ENCODE measurements around the gene CRBN. TPM values are rescaled to one million over a fixed set of nuclear protein-coding genes. Genes with fewer than 3 reads are reported as not detected.

The CRBN gene
- total RNA-seq, 1 experiment from 2014 or later = 42.1 TPM

- H3K36me3 Mint-ChIP-seq (ENCODE audit: insufficient read depth, unreplicated experiment) = peaks cover 90% of the 10 kb centered on the region
- Histone ChIP-seq H3K36me3 (ENCODE audit: control insufficient read depth, insufficient read depth, low read length) (peaks cover 1% of the 10 kb centered on the region), H3K27me3 (replicated peaks; ENCODE audit: control insufficient read depth, insufficient read depth, low read length) (no peaks in the 10 kb centered on the region), H3K4me1 (no peaks in the 10 kb centered on the region), H3K4me3 (ENCODE audit: low read depth, low read length) (no peak overlapping the region), H3K9me3 (no peaks in the 10 kb centered on the region)
- no peak for TF ChIP-seq CTCF (IDR thresholded peaks at IDR 0.05; ENCODE audit: insufficient read depth in 1 of 2, low read depth in 1 of 2, low read length in 1 of 2, severe bottlenecking in 1 of 2, unreplicated experiment in 1 of 2)
- no peaks in the 10 kb centered on the region for H3K27me3 Mint-ChIP-seq (ENCODE audit: insufficient read depth, unreplicated experiment)
- POLR2A ChIA-PET = no interaction called here
- DNase-seq = no peak
- no peak overlapping the region for H3K4me3 Mint-ChIP-seq (ENCODE audit: unreplicated experiment)
- H3K4me1 Mint-ChIP-seq (ENCODE audit: low read depth, unreplicated experiment) = no peaks in the 10 kb centered on the region
- CTCF ChIA-PET = no interaction called here
- no peak overlapping the region for H3K27ac Mint-ChIP-seq (ENCODE audit: unreplicated experiment)
- BruUV-seq (replicated peaks) = no TSS peak
- H3K9me3 Mint-ChIP-seq (ENCODE audit: unreplicated experiment) = no peaks in the 10 kb centered on the region
- intact Hi-C loops (cut with micrococcal nuclease; ENCODE audit: unreplicated experiment) = no loop called here
Observed at GRCh38 chr3:3141939-3142338, 37.6 kb downstream of the CRBN start.

- H3K36me3 Mint-ChIP-seq (ENCODE audit: insufficient read depth, unreplicated experiment) = peaks cover 72% of the 10 kb centered on the region
- no peak overlapping the region for H3K27ac Mint-ChIP-seq (ENCODE audit: unreplicated experiment)
- no peak for DNase-seq
- TF ChIP-seq CTCF (IDR thresholded peaks at IDR 0.05; ENCODE audit: insufficient read depth in 1 of 2, low read depth in 1 of 2, low read length in 1 of 2, severe bottlenecking in 1 of 2, unreplicated experiment in 1 of 2) = no peak
- H3K4me3 ChIP-seq (ENCODE audit: low read depth, low read length) = no peak overlapping the region
- intact Hi-C loops (cut with micrococcal nuclease; ENCODE audit: unreplicated experiment) = no loop called here
- ChIA-PET CTCF (no interaction called here), POLR2A (no interaction called here)
- no TSS peak for BruUV-seq (replicated peaks)
- H3K27me3 ChIP-seq (replicated peaks; ENCODE audit: control insufficient read depth, insufficient read depth, low read length) = no peaks in the 10 kb centered on the region
- no peaks in the 10 kb centered on the region for H3K9me3 ChIP-seq
- no peaks in the 10 kb centered on the region for H3K9me3 Mint-ChIP-seq (ENCODE audit: unreplicated experiment)
- peaks cover 10% of the 10 kb centered on the region for H3K4me1 Mint-ChIP-seq (ENCODE audit: low read depth, unreplicated experiment)
- no peaks in the 10 kb centered on the region; the same call in none of the 2 replicates for H3K36me3 ChIP-seq (ENCODE audit: control insufficient read depth, insufficient read depth, low read length)
- no peaks in the 10 kb centered on the region for H3K4me1 ChIP-seq
- H3K27me3 Mint-ChIP-seq (ENCODE audit: insufficient read depth, unreplicated experiment) = no peaks in the 10 kb centered on the region
- no peak overlapping the region for H3K4me3 Mint-ChIP-seq (ENCODE audit: unreplicated experiment)
Observed at GRCh38 chr3:3137526-3137925, 42.0 kb downstream of the CRBN start.

GRCh38 chr3:3134750-3135448, 44.6 kb downstream of the CRBN start:
- peak overlapping the region; percentile 0 for H3K27ac Mint-ChIP-seq (ENCODE audit: unreplicated experiment)
- H3K9me3 ChIP-seq = no peaks in the 10 kb centered on the region
- intact Hi-C loops (cut with micrococcal nuclease; ENCODE audit: unreplicated experiment) = no loop called here
- TF ChIP-seq CTCF (IDR thresholded peaks at IDR 0.05; ENCODE audit: insufficient read depth in 1 of 2, low read depth in 1 of 2, low read length in 1 of 2, severe bottlenecking in 1 of 2, unreplicated experiment in 1 of 2) = no peak
- no peaks in the 10 kb centered on the region for H3K4me1 ChIP-seq
- POLR2A ChIA-PET = interaction anchor here (0.6 kb wide), 1 partner anchor 239 kb away, joined by 4 read pairs; no protein-coding TSS in a partner anchor
- BruUV-seq (replicated peaks) = no TSS peak
- no peaks in the 10 kb centered on the region for H3K27me3 ChIP-seq (replicated peaks; ENCODE audit: control insufficient read depth, insufficient read depth, low read length)
- no peak overlapping the region for H3K4me3 ChIP-seq (ENCODE audit: low read depth, low read length)
- no peak for DNase-seq
- peaks cover 10% of the 10 kb centered on the region for H3K4me1 Mint-ChIP-seq (ENCODE audit: low read depth, unreplicated experiment)
- H3K27me3 Mint-ChIP-seq (ENCODE audit: insufficient read depth, unreplicated experiment) = no peaks in the 10 kb centered on the region
- CTCF ChIA-PET = no interaction called here
- H3K36me3 Mint-ChIP-seq (ENCODE audit: insufficient read depth, unreplicated experiment) = peaks cover 57% of the 10 kb centered on the region
- no peak overlapping the region for H3K4me3 Mint-ChIP-seq (ENCODE audit: unreplicated experiment)
- H3K9me3 Mint-ChIP-seq (ENCODE audit: unreplicated experiment) = no peaks in the 10 kb centered on the region
- no peaks in the 10 kb centered on the region; the same call in 1 of the 2 replicates for H3K36me3 ChIP-seq (ENCODE audit: control insufficient read depth, insufficient read depth, low read length)
